Sigmoid colon (tissue), 7 donors: ENCODE data around the gene CORO2B. TPM values are rescaled to one million over a fixed set of nuclear protein-coding genes. Genes with fewer than 3 reads are reported as not detected.

Experiments used
- DNase-seq: peaks from one replicate; pipeline ENCODE4 v3.0.0-alpha.2; 2019
- H3K27ac ChIP-seq, 4 donors: fragments of 200-600 bp; sonication (generic); one replicate each; pipeline ENCODE4 v1.5.1; 2016 to 2019; ENCODE audit warnings: mild to moderate bottlenecking in 1 of 4
- H3K27me3 ChIP-seq, 3 donors: fragments of 200-600 bp; sonication (generic); one replicate each; pipeline ENCODE4 v1.5.1; 2019; ENCODE audit warnings: mild to moderate bottlenecking in 1 of 3
- H3K36me3 ChIP-seq, 4 donors: fragments of 200-600 bp; sonication (generic); one replicate each; pipeline ENCODE4 v1.5.1; 2016 to 2019
- H3K4me1 ChIP-seq, 4 donors: fragments of 200-600 bp; sonication (generic); one replicate each; pipeline ENCODE4 v1.5.1; 2017 to 2019
- H3K4me3 ChIP-seq, 4 donors: fragments of 200-600 bp; sonication (generic); one replicate each; pipeline ENCODE4 v1.5.1; 2017 to 2019; ENCODE audit warnings: mild to moderate bottlenecking in 2 of 4, moderate library complexity in 1 of 4
- H3K9me3 ChIP-seq, 4 donors: fragments of 200-600 bp in 3 of 4; sonication (generic) in 3 of 4; one replicate each; pipeline versions ENCODE4 v1.5.1 to v1.6.1; 2013 to 2019
- EP300 ChIP-seq, 4 donors: sonication (generic); formaldehyde crosslinking; IDR thresholded peaks; one replicate each; pipeline ENCODE4 v1.6.1; 2017; ENCODE audit warnings: antibody characterized with exemption in 4 of 4
- POLR2A ChIP-seq, 2 donors: fragments of 450-650 bp; IDR thresholded peaks; one replicate each; pipeline ENCODE4 v1.6.1; 2016; ENCODE audit warnings: antibody characterized with exemption in 2 of 2, mild to moderate bottlenecking in 2 of 2, moderate library complexity in 2 of 2
- POLR2AphosphoS5 ChIP-seq, 4 donors: sonication (generic); formaldehyde crosslinking; IDR thresholded peaks; one replicate each; pipeline ENCODE4 v1.6.1; 2017; ENCODE audit warnings: antibody characterized with exemption in 4 of 4
- WGBS, 2 donors: extraction: QIAGEN DNeasy Blood & Tissue Kit; methylation state at CpG; one replicate each; pipeline ENCODE4 v1.1.7; 2013; 5-methylcytosine and 5-hydroxymethylcytosine counted together
- intact Hi-C: fragments of 100-400 bp; cut with DNase I; formaldehyde crosslinking; loops from one replicate; pipeline ENCODE4 v1.15.1; 2023
- polyA plus RNA-seq, 3 donors: library from polyadenylated mRNA; stranded (reverse); fragments of 200-250 nt; gene quantifications; one replicate each; pipeline ENCODE4 v1.2.3, GENCODE V29; 2013
- total RNA-seq, 4 donors: library from RNA; depleted of rRNA; stranded (reverse); fragments of >200 nt; gene quantifications; one replicate each; pipeline ENCODE4 v1.1.0, GENCODE V29; 2016
- TF ChIP-seq, protein P1 (sequence below), 4 experiments: fragments of 450-650 bp in 3 of 4; fragments of 200-600 bp in 1 of 4; IDR thresholded peaks; one replicate each; pipeline ENCODE4 v1.5.1; 2016 to 2019; ENCODE audit warnings: antibody characterized with exemption in 4 of 4, mild to moderate bottlenecking in 3 of 4, moderate library complexity in 2 of 4
- donor health status: healthy with polysubstance abuse.
- donor health status: Bipolar disorder and iron deficiency.
- donor health status: healthy.

CORO2B gene
- total and polyA plus RNA-seq, 7 donors = 0.46 to 3.9 (median 3.1) TPM

DNA sequence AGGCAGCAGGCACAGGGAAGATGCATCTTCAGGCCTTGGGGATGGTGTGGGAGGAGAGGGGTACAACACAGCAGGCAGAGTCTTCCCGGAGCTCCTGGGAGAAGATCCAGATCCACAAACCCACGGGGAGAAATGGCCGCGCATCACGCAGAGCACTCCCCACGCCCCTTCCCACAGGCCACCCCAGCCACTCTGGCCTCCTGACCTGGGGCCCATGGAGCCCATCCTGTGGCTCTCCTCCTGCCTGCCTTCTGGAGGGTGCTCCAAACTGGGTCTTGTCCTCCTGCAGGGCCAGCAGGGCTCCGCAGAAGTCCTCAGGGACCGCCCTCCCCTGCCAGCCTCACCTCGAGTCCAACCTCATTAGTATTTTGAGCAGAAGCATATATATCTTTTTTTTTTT, 17.9 kb downstream of the CORO2B start:
- intact Hi-C loops = no loop called here
- WGBS, 2 donors = 90% methylated on average over 9 of the region's 9 CpGs
- no peak for DNase-seq
- Histone ChIP-seq H3K4me3 (no peak overlapping the region), H3K27me3 (no peaks in the 10 kb centered on the region), H3K4me1 (peaks cover 0 to 49% (median 18%) of the 10 kb centered on the region in 4 donors), H3K36me3 (no peaks in the 10 kb centered on the region), H3K9me3 (no peaks in the 10 kb centered on the region), H3K27ac (no peak overlapping the region)
- TF ChIP-seq POLR2A (IDR thresholded peaks at IDR 0.05) (no peak), EP300 (IDR thresholded peaks at IDR 0.05) (no peak), POLR2AphosphoS5 (IDR thresholded peaks at IDR 0.05) (no peak)
- TF ChIP-seq, protein P1, sequence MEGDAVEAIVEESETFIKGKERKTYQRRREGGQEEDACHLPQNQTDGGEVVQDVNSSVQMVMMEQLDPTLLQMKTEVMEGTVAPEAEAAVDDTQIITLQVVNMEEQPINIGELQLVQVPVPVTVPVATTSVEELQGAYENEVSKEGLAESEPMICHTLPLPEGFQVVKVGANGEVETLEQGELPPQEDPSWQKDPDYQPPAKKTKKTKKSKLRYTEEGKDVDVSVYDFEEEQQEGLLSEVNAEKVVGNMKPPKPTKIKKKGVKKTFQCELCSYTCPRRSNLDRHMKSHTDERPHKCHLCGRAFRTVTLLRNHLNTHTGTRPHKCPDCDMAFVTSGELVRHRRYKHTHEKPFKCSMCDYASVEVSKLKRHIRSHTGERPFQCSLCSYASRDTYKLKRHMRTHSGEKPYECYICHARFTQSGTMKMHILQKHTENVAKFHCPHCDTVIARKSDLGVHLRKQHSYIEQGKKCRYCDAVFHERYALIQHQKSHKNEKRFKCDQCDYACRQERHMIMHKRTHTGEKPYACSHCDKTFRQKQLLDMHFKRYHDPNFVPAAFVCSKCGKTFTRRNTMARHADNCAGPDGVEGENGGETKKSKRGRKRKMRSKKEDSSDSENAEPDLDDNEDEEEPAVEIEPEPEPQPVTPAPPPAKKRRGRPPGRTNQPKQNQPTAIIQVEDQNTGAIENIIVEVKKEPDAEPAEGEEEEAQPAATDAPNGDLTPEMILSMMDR (IDR thresholded peaks at IDR 0.05) = no peak

DNA sequence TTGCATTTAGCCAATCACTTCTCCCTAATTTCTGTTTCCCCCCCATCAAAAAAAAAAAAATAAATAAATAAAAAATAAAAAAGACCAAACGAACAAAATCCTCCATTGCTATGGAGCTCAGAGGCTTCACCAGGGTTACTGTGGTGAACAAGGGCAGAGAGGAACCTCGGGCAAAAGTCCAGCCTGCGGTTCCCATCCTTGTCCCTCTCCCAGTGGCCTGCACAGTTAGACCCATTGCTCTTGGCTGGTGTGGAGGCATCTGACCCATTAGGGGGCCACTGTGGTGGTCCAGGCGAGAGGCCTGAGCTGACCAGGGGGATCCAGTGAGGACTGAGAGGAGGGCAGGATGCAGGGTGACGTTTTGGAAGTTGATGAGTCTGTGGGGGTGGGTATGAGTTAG, 18.8 kb downstream of the CORO2B start:
- DNase-seq = no peak
- no peak overlapping the region for H3K4me3 ChIP-seq
- H3K4me1 ChIP-seq = peaks cover 0 to 41% (median 14%) of the 10 kb centered on the region in 4 donors
- H3K9me3 ChIP-seq = no peaks in the 10 kb centered on the region
- WGBS, 2 donors = 70 to 87% methylated on average over 5 of the region's 5 CpGs
- no peaks in the 10 kb centered on the region for H3K36me3 ChIP-seq
- TF ChIP-seq, protein P1 (IDR thresholded peaks at IDR 0.05) = no peak
- TF ChIP-seq POLR2A (IDR thresholded peaks at IDR 0.05) (no peak), POLR2AphosphoS5 (IDR thresholded peaks at IDR 0.05) (no peak), EP300 (IDR thresholded peaks at IDR 0.05) (no peak)
- no peaks in the 10 kb centered on the region for H3K27me3 ChIP-seq
- intact Hi-C loops = no loop called here
- H3K27ac ChIP-seq = peak overlapping the region in 1 of 4 donors; percentile 56

DNA sequence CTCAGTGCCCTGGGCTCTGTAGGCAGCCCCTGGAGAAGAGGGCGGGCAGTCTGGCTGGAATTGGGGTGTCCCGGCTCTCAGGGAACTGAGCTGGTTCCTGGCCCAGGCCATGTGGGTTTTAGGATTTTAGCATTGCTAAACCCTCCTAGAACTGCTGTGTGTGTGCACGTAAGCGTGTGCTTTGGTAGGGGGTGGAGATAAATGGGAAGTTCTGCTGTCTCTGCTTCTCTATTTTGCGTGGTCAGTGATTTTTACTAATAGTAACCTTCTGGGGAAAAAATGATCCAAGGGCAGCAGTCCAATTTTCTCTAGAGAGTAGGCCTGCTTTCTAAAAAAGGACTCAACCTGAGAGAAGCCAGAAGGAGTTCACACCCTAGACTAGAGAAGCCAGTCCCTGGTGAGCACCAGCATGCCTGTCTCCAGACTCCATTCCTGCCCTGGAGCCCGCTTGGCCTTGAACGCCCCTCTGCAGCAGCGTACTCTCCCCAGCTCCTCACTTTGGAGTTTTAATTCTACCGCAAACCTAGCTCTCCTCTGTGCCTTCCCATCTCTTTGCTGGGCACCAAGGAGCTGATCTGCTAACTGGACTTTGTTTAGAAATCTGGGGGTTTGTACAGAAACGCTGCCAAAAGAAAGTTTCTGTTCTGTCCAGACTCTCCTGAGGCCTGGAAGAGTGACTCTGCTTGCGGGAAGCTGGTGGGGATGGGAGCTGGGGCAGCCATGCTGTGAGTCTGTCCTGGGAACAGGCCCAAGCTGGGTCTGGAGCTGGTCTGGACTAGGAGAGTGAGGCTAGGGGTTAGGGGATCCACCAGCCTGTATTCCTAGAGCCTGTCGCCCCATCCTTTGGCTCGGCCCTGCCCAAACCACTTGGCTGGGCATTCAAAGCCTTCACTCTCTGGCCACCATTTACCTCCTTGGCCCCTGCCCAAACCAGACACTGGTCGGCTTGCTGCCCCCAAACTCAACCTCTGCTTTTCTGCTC, 19.7 kb downstream of the CORO2B start:
- Histone ChIP-seq H3K27me3 (no peaks in the 10 kb centered on the region), H3K36me3 (no peaks in the 10 kb centered on the region), H3K4me3 (no peak overlapping the region), H3K27ac (peak overlapping the region; percentile 8 to 56 (median 33)), H3K9me3 (no peaks in the 10 kb centered on the region), H3K4me1 (peaks cover 0 to 34% (median 11%) of the 10 kb centered on the region in 4 donors)
- intact Hi-C loops = no loop called here
- DNase-seq = no peak
- WGBS, 2 donors = 84 to 89% methylated on average over 14 of the region's 14 CpGs
- TF ChIP-seq, protein P1 (IDR thresholded peaks at IDR 0.05) = no peak
- TF ChIP-seq EP300 (IDR thresholded peaks at IDR 0.05) = no peak
- TF ChIP-seq POLR2AphosphoS5 (IDR thresholded peaks at IDR 0.05) = no peak
- TF ChIP-seq POLR2A (IDR thresholded peaks at IDR 0.05) = no peak

DNA sequence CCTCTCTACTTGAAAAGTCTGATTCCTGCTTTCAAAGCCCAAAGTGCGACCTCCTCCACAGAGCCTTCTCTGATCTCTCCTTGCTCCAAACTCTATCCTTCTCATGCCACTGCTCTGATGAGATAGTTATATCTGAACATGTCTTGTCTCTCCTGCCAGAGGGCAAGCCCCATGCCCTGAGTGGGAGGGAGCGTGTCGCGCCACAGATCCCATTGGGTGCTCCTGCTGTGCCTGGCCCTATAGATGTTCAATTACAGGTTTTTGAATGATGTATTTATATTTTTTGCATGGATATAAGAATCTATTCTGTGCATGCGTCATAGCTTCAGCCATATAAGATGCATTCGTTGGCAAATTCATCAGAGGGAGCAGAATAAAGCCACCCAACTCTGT, 20.4 kb downstream of the CORO2B start:
- 92 to 96% methylated on average over 6 of the region's 6 CpGs for WGBS, 2 donors
- Histone ChIP-seq H3K27ac (peak overlapping the region; percentile 9 to 56 (median 33)), H3K36me3 (no peaks in the 10 kb centered on the region), H3K4me3 (no peak overlapping the region), H3K4me1 (peaks cover 0 to 28% (median 11%) of the 10 kb centered on the region in 4 donors), H3K27me3 (no peaks in the 10 kb centered on the region), H3K9me3 (no peaks in the 10 kb centered on the region)
- DNase-seq = no peak
- intact Hi-C loops = no loop called here
- TF ChIP-seq POLR2AphosphoS5 (IDR thresholded peaks at IDR 0.05) (no peak), EP300 (IDR thresholded peaks at IDR 0.05) (no peak), POLR2A (IDR thresholded peaks at IDR 0.05) (no peak)
- TF ChIP-seq, protein P1 (IDR thresholded peaks at IDR 0.05) = no peak
